Left ventricle myocardium superior (tissue), 1 donor: Measurements from ENCODE around the gene POFUT2. TPM values are rescaled to one million over a fixed set of nuclear protein-coding genes. Genes with fewer than 3 reads are reported as not detected.
A peak's percentile ranks its signal among the peaks of the same experiment; 100 is the strongest.

ENCODE experiments used
- ATAC-seq: fragments of 200-7000 bp; cut with Tn5 transposase; one replicate; pipeline ENCODE4 v1.9.1; 2020; ENCODE audit warnings: mild to moderate bottlenecking, moderate library complexity
- DNase-seq: peaks from one replicate; pipeline ENCODE4 v3.0.0-alpha.2; 2020
- intact Hi-C: fragments of 100-400 bp; cut with micrococcal nuclease; formaldehyde crosslinking; loops from one replicate; pipeline ENCODE4 v1.11.0; 2022
- total RNA-seq: library from RNA; stranded (reverse); fragmentation: NEBNext Ultra II Directional; extraction: Animal tissue kit (Norgen Biotek cat#: 25700); gene quantifications from one replicate; pipeline ENCODE4 v1.2.1, GENCODE V29; 2021
- donor health status: DM: no; HTN: yes; CAD: no; lungs with severe emphysema.

The POFUT2 gene
- total RNA-seq, 1 donor from 2014 or later, result 15.7 TPM

DNA sequence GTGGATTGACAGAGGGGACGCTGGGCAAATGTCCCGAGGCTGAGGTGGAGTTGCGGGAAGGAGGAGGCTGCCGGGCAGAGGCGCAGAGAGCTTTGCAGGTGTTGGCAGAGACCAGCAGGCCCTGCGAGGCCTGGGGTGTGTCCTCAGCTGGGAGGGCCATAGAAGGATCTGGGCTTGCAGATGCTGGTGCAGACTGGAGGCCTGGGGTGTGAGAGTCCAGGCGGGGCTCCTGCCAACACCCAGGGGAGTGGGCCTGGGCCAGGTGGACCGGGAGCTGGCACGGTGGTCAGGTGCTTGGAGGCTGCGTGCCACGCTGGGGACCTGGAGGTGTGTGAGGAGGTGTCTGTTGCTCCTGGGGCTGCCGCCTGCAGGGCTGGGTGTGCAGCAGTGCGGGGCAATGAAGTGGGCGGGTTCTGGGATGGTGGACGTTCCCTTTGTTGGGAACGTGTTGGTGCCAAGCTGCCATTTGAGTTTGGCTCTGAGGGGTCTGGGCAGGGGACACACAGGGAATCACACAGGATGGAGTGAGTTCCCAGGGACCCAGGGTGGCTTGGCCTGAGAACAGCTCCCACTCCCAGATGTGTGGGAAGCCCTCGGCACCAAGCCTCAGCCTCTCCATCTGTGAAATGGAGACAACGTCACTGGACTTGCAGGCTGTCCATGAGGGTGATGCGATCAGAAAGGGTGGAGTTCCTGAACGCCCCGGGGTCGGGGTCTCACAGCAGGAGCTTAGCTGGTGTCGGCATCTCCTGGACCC is 39.9 kb upstream of the POFUT2 start:
- intact Hi-C loops, result no loop called here
- ATAC-seq (no peak), DNase-seq (peak; percentile 27)

DNA sequence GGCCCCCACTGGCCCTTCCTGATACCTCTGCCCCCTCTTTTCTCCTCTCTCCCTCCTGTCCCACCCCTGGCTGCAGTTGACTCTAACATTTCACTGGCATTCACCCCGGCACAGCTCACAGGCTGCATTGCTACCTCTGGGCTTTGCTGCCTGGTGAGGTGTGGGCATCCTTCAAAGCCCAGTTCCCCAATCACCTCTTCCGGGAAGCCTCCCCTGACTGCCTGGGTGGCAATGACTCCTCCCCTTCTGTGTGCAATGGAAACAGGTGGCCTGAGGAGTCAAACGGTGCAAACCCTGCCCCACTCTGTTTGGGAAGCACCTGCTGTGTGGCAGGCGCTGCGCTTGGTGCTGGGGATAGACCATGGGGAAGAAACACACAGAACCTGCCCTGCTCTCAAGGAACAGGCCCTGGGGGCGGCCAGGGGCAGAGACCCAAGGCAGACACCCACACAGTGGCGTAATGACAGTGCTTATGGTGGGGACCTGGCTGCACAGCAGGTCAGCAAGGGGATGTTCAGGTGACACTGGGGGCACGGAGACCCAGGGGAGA is 39.3 kb upstream of the POFUT2 start:
- ATAC-seq, result no peak
- peak; percentile 20 for DNase-seq
- intact Hi-C loops, result no loop called here

DNA sequence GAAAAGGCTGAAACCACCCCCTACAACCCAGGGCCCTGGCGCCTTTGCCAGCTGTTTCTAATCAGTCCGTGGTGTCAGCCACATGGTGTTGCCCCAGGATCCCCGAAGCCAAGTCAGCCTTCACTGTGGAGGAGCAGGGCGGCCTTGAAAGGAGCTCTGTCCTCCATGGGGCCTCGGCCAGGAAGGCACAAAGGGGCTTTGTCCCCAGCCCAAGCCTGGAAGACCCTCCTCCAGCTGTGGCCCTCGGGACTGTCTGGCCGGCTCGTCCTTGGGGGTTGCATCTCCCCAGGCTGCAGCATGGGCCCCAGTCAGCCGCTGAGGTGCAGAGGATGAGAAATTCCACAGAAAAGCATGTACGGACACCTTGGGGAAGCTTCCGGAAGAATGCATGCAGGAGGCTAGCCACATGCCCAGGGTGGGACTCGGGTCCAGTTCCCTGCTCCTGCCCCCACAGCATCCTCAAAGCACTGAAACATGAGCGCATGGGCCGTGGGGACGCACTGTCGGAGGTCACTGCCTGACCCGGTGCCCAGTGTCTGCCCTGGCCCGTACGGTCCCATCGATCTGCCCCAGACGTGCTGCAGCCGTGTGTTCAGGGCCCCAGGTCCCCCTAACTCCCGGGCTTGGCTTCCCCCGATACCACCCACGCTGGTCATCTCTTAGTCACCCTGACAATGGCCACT is 38.6 kb upstream of the POFUT2 start:
- intact Hi-C loops, result no loop called here
- ATAC-seq, result no peak
- peak; percentile 27 for DNase-seq

DNA sequence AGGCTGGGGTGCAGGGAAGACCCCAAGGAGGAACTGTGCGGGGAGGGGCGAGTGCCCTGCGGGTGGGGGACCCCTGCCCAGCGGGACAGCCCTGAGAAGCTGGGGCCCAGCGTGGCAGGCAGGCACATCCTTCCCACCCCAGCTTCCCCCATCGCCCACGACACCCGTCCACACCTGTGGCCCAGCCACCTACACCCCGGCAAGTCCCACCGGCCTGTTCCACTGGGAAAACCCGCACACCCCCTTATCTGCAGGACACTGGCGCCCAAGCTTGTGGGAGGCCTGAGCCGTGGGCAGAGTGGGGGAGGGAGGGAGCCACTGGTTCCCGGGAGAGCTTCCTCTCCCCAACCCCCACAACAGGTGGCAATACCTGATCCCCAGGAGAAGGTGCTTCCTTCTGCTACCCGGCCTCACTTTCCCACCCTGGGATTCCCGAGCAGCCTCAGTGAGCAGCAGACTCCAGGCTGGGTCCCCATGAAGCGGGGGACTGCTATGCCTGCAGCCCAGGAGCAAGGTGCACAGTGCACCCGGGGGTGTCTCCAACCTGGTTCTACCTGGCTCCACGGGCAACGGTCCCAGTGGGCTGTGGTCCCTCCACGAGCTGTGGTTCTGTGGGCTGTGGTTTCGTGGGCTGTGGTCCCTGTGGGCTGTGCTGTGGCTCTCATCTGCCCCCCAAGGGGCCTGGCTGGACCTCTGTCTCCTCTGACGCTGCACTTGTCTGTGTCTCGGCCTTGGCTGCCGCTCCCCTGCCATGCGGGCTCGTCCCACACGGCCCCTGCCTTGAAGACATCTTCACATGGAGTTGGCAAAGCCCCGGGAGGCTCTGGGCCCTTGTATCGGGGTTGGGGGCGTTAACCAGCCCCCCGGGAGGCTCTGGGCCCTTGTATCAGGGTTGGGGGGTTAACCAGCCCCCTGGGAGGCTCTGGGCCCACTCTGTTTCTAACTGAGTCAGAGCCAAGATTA is 37.8 kb upstream of the POFUT2 start:
- intact Hi-C loops, result no loop called here
- no peak for ATAC-seq
- DNase-seq, result peak; percentile 31

DNA sequence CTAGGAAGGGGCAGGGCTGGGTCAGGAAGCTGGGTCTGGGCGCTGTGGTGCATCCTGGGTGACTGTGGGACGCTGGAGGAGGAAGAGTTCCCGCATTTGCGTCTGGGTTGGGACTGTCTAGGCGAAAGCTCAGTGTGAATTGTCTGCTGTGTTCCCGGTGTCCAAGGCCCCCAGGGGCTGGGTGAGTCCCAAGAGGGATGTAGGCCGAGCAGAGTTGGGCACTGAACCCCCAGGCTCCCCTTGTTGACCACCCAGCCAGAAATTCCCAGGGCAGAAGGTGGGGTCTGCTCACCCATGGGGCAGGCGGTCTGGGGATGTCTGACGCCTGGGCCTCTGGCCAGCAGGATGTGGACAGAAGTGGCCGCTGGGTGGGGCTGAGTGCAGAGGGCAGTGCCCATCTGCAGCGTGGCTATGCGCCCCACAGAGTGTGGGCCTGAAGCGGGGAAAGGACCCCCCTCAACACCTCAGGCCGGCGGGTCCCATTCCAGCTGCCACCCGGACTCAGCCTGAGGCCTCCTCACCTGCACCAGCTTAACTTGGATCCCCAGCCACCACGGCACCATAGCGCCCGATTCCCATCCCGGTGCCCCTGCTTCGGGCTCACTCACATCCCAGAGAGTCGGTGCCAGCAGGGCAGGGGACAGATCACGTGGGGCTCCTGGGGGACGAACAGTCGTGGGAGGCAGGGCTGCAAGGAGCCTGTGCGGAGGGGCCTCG is 37.0 kb upstream of the POFUT2 start:
- DNase-seq (peak; percentile 37), ATAC-seq (no peak)
- intact Hi-C loops, result no loop called here

DNA sequence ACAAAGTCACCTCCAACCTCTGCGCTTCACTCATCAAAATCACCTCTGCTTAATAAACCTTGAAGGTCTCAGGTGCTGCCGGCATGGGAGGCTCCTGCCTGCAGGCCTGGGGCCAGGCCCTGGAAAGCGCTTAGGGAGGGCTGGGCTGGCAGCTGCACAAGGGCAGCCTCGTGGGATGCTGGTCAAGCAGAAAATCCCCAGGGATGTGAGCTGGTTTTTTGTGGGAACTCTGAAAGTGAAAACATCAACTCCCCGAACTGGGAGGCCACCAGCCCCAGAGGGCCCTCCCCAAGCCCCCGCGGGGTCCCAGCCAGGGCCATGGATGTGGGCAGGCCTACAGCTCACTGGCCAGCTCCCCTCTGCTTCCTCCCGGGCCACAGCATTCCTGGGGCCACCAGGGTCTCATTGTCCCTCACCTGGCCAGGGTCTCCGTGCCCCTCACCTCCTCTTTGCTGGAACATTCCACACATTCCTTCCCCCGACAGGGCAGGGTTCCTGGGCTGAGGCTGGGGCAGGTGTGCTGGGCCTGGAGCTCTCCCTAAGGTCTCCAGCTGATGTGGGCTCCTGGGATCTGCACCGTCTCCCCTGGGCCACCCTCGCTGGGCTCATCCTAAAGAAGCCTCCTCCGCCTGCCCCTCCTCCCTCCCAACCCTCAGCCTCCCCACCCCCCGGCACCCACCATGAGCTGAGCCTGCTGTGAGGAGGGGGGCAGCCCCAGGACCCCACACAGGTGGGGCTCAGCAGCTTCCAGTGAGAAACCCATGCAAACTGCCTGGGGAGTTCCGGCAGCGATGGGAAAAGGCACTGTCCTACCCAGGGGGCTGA is 36.0 kb upstream of the POFUT2 start:
- no peak for ATAC-seq
- peak; percentile 24 for DNase-seq
- intact Hi-C loops, result no loop called here

DNA sequence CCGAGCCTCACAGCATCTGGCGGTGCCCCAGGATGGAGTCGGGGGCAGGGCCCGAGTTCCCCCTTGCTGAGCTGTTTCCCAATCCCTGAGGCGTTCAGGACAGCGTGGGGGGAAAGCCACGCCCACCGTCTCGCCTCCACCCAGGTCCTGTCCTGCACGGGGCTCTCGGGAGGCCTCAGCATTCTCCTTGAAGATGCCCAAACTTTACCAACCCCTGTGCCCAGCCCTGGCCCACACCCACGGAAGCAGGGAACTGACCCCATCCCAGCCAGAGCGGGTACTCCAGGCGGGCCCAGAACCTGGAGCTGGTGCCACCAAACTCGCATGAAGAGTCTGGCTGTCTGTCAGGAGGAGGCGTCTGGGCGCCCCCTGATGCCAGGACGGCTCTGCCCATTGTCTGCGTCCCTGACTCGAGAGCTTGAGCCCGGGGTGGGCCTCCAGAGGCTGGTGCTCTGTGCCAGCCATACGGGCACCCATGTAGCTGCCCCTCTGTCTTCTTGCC is 35.3 kb upstream of the POFUT2 start:
- intact Hi-C loops, result no loop called here
- no peak for ATAC-seq
- DNase-seq, result peak; percentile 44

DNA sequence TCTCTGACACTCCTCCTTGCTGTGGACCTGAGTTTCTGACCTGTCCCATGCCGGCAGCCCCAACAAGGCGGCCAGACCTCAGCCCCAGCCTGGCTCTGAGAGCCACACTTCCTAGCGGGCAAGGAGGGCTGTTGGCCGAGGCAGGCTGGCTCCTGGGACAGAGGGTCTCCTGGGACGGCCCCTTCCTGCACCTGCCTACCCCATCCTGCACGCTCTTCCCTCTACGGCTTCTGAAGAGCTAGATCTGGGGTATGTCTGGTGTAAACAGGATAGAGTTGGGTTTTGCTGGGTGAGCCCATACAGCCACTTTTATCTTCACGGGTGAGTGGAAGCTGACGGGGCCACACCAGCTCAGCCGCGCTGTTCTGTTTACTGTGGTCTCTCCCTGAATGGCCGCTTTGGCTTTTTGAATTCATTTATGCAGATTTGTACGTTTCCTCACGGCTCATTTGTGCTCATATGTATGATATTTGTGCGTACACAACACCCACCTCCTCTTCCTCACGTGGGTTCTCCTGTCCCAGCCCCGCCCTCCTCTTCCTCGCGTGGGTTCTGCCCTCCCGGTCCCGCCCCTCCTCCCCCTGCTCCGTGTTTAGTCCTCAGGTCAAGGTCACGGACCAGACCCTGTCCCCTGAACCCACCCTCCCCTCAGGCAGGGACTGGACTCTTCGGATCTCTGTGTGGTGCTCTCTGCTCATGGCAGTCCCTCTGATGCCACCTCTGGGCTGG is 34.7 kb upstream of the POFUT2 start:
- ATAC-seq (no peak), DNase-seq (no peak)
- intact Hi-C loops, result no loop called here

DNA sequence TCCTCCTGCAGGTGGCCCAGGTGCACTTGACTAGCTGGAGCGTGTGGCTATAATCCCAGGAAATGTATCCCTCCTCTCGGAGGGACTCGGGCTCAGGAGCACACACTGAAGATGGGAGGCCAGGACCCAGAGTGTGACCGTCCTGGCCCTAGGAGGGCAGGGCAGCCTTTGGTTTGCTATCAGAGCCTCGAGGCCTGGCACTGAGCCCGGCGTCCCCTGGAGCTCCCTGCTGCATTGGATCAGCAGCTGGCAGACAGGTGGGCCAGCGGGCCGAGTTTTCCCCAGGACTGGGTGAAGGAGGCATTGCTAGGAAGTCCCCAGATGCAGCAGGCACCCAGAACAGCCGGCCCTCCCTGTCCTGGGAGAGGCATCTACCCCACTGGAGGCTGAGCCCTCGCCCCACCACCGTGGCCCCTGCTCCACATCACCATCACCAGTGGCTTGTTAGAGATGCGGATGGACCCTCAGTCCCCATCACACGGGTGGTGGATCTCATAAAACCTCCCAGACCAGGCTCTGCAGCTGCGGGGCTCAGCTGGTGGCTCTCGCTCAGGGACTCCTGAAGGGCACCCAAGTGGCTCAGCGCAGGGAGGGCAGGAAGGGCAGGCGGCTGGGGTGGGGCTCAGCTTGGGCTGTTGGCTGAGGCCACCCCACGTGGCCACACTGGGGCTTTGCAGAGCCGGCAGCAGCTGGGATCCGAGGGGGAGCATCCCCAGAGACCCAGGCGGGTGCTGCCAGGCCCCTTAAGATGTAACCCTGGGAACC is 32.7 kb upstream of the POFUT2 start:
- intact Hi-C loops, result no loop called here
- peak; percentile 53 for ATAC-seq
- peak; percentile 77 for DNase-seq

DNA sequence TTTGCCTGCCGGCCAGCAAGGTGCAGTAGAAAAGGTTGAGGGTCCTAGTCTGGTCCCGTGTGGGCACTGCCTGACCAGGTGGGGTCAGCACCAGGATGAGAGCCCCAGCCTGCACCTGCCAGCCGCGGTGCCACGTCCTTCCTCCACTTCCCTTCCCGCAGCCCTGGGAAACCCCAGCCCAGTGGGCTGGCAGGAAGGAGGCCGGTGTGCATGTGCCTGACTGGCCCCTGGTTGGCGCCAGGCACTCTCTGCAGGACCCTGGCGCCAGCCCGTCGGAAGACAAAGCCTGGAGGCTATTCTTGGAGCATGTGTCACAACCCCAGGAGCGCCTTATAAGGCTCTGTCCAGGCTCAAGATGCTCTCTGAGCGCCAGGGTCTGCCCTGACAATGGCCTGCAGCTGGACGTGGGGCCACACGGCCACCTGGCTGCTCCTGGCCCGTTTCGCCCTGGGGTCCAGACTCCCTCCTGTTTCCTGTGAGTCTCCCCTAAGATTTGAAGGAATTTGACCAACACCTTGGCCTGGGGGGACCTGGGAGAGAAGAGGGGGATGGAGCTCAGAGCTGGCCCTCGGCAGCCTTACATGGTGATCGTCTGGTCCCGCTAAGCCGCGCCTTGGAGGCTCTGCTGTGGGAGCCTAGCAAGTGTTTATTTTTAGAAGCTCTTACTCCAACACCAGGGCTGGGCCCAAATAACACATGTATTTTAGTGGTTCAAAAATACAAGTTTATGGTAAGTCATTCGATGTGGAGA is 31.9 kb upstream of the POFUT2 start:
- peak; percentile 66 for DNase-seq
- intact Hi-C loops, result loop anchor here (10.0 kb wide), 1 partner anchor 55 kb away; no protein-coding TSS in a partner anchor
- ATAC-seq, result peak; percentile 75

DNA sequence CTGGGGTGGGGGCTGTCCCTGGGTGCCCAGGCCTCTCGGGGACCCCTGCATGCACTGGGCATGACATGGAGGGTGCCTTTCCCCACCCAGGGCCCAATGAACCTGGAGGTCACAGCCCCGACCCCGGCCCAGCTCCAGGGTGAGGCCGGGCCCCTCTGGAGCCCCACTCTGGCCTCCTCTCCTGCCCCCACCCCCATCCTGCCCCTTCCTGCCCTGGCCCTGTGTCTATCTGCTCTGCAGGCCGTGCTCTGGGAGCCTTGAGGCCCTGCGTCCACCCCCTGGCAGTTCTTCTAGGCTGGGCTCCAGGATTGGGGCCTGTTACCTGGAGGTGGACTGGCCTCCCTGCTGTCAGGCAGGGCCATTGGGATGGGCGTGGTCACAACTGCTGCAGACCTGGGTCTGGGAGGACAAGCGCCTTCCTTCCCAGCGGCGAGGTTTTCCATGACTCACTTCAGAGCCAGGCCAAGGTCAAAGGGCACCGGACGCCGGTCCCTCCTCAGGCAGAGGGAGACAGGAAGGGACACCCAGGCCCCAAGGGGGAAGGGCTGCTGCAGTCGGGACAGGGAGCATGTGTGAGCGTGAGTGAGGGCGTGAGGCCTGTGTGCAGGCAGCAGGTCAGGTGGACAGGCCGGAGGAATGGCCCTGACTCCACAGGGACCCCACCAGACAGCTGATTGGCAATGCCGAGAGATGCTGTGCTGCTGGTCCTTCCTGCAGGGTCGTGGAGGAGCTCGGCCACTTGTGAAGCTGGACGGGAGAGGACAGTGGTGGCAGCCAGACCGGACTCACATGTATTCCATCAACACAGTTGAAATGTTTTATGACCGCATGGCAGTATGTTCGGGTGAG is 31.1 kb upstream of the POFUT2 start:
- DNase-seq, result peak; percentile 85
- peak; percentile 74 for ATAC-seq
- intact Hi-C loops, result loop anchor here (10.0 kb wide), 1 partner anchor 56 kb away; no protein-coding TSS in a partner anchor

DNA sequence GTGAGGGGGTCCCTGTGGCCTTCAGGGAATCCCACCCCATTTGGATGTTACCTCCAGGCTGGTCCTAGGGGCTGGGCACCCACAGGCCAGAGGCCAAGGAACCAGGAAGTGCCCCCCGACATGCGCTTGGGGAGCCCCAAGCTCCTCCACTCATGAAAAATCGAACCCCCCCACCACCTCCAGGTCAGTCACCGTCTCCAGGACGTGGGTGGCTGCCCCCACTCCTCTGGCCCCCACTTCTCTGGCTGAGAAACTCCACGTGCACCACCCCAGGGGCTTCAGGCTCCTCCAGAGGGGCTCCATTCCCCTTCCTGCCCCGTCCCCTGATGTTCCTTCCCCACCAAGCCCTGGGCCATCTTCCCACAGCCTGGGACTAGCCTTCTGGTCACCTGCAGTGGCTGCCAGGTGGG is 30.5 kb upstream of the POFUT2 start:
- intact Hi-C loops, result loop anchor here (10.0 kb wide), 1 partner anchor 57 kb away; no protein-coding TSS in a partner anchor
- DNase-seq, result no peak
- no peak for ATAC-seq

DNA sequence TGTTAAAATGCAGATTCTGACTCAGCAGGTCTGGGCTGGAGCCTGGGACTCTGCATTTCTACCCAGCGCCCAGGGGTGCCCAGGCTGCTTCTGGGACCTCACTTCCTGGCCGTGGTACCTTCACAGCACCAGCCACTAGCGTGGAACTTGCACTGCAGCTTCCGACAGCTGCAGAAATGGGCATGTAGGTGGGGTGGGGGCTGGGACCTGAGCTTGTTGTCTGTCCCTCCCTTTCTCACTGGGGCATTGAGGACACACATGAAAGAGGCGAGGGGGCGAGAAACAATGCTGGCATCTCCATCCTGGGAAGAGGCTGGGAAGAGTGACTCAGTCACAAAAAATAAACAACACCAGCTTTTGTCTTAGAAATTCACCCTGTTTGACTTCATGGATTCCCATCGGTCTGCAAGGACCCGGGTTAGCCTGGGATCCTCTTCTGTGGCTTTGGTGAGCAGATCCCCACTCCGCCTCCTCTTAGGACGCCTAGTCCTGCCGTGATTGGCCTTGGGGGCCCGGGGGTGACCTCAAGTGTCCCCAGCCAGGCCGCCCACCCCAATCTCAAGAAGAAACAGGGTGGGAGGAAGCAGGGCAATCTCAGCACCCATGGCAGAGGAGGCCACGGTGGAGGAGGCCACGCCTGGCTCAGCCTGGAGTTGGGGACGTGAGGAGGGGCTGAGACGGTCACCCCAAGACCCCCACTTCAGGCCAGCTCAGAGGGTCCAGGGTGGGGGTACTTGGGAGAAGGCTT is 29.9 kb upstream of the POFUT2 start:
- ATAC-seq, result no peak
- intact Hi-C loops, result loop anchor here (10.0 kb wide), 1 partner anchor 57 kb away; no protein-coding TSS in a partner anchor
- no peak for DNase-seq

DNA sequence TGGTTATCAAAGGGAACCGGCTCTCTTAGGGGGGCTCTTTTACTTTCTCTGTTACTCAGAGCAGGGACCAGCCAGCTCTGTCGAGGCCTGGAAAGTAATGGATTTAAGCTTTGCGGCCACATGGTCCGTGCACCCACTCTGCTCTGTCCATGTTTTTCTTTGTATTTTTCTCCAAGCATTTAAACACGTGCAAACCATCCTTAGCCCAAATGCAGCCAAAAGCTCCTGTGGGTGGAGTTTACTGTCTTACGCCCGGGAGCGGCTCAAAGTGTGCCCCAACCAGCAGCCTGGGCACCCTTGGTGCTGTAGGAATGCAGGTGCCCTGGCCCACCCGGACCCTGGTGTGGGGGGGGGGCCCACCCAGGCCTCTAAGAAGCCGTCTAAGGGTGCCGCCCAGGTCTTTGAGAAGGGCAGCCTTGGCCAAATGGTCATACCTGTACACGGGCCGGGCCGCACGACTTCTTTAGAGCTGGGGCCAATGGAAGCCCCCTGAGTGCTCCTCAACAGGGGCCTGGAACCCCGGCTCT is 29.2 kb upstream of the POFUT2 start:
- intact Hi-C loops, result loop anchor here (10.0 kb wide), 1 partner anchor 58 kb away; no protein-coding TSS in a partner anchor
- DNase-seq (no peak), ATAC-seq (no peak)
